GM12874 (cell line): ENCODE measurements around the gene CLEC16A.

Experiments
- CTCF ChIP-seq: IDR thresholded peaks from 2 replicates; pipeline ENCODE4 v1.5.1; 2011; ENCODE audit warnings: low read depth, mild to moderate bottlenecking, control low read depth, low read length, moderate library complexity; ENCODE audit not compliant: insufficient read depth

Gene CLEC16A

GRCh38 chr16:11075163-11075562 is 130.8 kb downstream of the CLEC16A start:
- no peak for TF ChIP-seq CTCF

- no peak for TF ChIP-seq CTCF
These were observed 132.1 kb downstream of the CLEC16A start for GRCh38 chr16:11076259-11077018.

- no peak for TF ChIP-seq CTCF
These were observed 134.6 kb downstream of the CLEC16A start for GRCh38 chr16:11078812-11079459.

- no peak for TF ChIP-seq CTCF
These were observed 135.4 kb downstream of the CLEC16A start for GRCh38 chr16:11079652-11080187.

GRCh38 chr16:11080327-11080967 is 136.1 kb downstream of the CLEC16A start:
- TF ChIP-seq CTCF: no peak

GRCh38 chr16:11080999-11081630 is 136.8 kb downstream of the CLEC16A start:
- no peak for TF ChIP-seq CTCF
